Activated T-cell treated with anti-CD3 and anti-CD28 coated beads, Interleukin-2, amount 50 U/mL, for 4 hours (primary cell): Measurements from ENCODE around the gene PTPRU. TPM values are rescaled to one million over a fixed set of nuclear protein-coding genes. Genes with fewer than 3 reads are reported as not detected.

Experiments
- ATAC-seq, 2 donors: fragments of 200-7000 bp; cut with Tn5 transposase; one replicate each; pipeline ENCODE4 v1.10.0; 2021
- DNase-seq: peaks from one replicate; pipeline ENCODE4 v3.0.0-alpha.2; 2020
- H3K27me3 Mint-ChIP-seq: one replicate; pipeline ENCODE4 v1.8.0; 2021; ENCODE audit warnings: low read depth, mixed read lengths
- H3K36me3 Mint-ChIP-seq: one replicate; pipeline ENCODE4 v1.8.0; 2022; ENCODE audit warnings: mixed read lengths; ENCODE audit not compliant: insufficient read depth
- H3K4me1 Mint-ChIP-seq: one replicate; pipeline ENCODE4 v1.8.0; 2021; ENCODE audit warnings: low read depth, mixed read lengths
- H3K4me3 Mint-ChIP-seq: one replicate; pipeline ENCODE4 v1.8.0; 2021; ENCODE audit warnings: mild to moderate bottlenecking, moderate library complexity, mixed read lengths
- H3K9me3 Mint-ChIP-seq: one replicate; pipeline ENCODE4 v1.8.0; 2021; ENCODE audit warnings: mixed read lengths
- total RNA-seq, 3 donors: library from RNA; stranded (reverse); gene quantifications; one replicate each; pipeline ENCODE4 v1.2.1, GENCODE V29; 2021

The PTPRU gene
- total RNA-seq, 3 donors from 2014 or later = 0.19 to 0.78 (median 0.32) TPM

- Mint-ChIP-seq H3K4me3 (peak overlapping the region; percentile 59), H3K36me3 (no peaks in the 10 kb centered on the region), H3K27me3 (peaks cover 54% of the 10 kb centered on the region), H3K4me1 (peaks cover 8% of the 10 kb centered on the region), H3K9me3 (no peaks in the 10 kb centered on the region)
- DNase-seq (no peak), ATAC-seq (peak; percentile 47 to 55)
Observed at GRCh38 chr1:29258976-29259801, 22.9 kb downstream of the PTPRU start.

- peaks cover 54% of the 10 kb centered on the region for H3K27me3 Mint-ChIP-seq
Observed at GRCh38 chr1:29259802-29260441, 23.6 kb downstream of the PTPRU start.

GRCh38 chr1:29260531-29260930 is 24.2 kb downstream of the PTPRU start:
- Mint-ChIP-seq H3K36me3 (no peaks in the 10 kb centered on the region), H3K4me3 (peak overlapping the region; percentile 75), H3K9me3 (no peaks in the 10 kb centered on the region), H3K4me1 (peaks cover 8% of the 10 kb centered on the region), H3K27me3 (peaks cover 57% of the 10 kb centered on the region)
- ATAC-seq = no peak
- DNase-seq = no peak

More at GRCh38 chr1:29259802-29260441, 23.6 kb downstream of the PTPRU start:
- H3K9me3 Mint-ChIP-seq = no peaks in the 10 kb centered on the region
- peak overlapping the region; percentile 75 for H3K4me3 Mint-ChIP-seq
- ATAC-seq = peak; percentile 69 to 73
- peaks cover 8% of the 10 kb centered on the region for H3K4me1 Mint-ChIP-seq
- DNase-seq = peak; percentile 18
- H3K36me3 Mint-ChIP-seq = no peaks in the 10 kb centered on the region

- H3K27me3 Mint-ChIP-seq = peaks cover 62% of the 10 kb centered on the region
- H3K9me3 Mint-ChIP-seq = no peaks in the 10 kb centered on the region
Observed at GRCh38 chr1:29264773-29265389, 28.6 kb downstream of the PTPRU start.

GRCh38 chr1:29266912-29267311 is 30.6 kb downstream of the PTPRU start:
- ATAC-seq (no peak), DNase-seq (no peak)
- H3K4me1 Mint-ChIP-seq = no peaks in the 10 kb centered on the region
- no peaks in the 10 kb centered on the region for H3K9me3 Mint-ChIP-seq
- peaks cover 57% of the 10 kb centered on the region for H3K27me3 Mint-ChIP-seq
- no peaks in the 10 kb centered on the region for H3K36me3 Mint-ChIP-seq
- no peak overlapping the region for H3K4me3 Mint-ChIP-seq

More at GRCh38 chr1:29264773-29265389, 28.6 kb downstream of the PTPRU start:
- Mint-ChIP-seq H3K4me1 (peaks cover 8% of the 10 kb centered on the region), H3K4me3 (no peak overlapping the region), H3K36me3 (no peaks in the 10 kb centered on the region)
- no peak for ATAC-seq
- DNase-seq = no peak

- no peaks in the 10 kb centered on the region for H3K36me3 Mint-ChIP-seq
- DNase-seq (no peak), ATAC-seq (no peak)
- no peaks in the 10 kb centered on the region for H3K9me3 Mint-ChIP-seq
- H3K4me1 Mint-ChIP-seq = no peaks in the 10 kb centered on the region
- H3K4me3 Mint-ChIP-seq = no peak overlapping the region
- H3K27me3 Mint-ChIP-seq = peaks cover 61% of the 10 kb centered on the region
Observed at GRCh38 chr1:29267321-29268070, 31.2 kb downstream of the PTPRU start.

- ATAC-seq (no peak), DNase-seq (no peak)
- Mint-ChIP-seq H3K27me3 (peaks cover 60% of the 10 kb centered on the region), H3K4me1 (no peaks in the 10 kb centered on the region), H3K9me3 (no peaks in the 10 kb centered on the region), H3K4me3 (no peak overlapping the region), H3K36me3 (no peaks in the 10 kb centered on the region)
Observed at GRCh38 chr1:29269382-29269781, 33.1 kb downstream of the PTPRU start.

GRCh38 chr1:29270929-29271521 is 34.7 kb downstream of the PTPRU start:
- Mint-ChIP-seq H3K4me3 (no peak overlapping the region), H3K9me3 (no peaks in the 10 kb centered on the region), H3K27me3 (peaks cover 54% of the 10 kb centered on the region), H3K4me1 (no peaks in the 10 kb centered on the region), H3K36me3 (no peaks in the 10 kb centered on the region)
- DNase-seq = no peak
- ATAC-seq = no peak

GRCh38 chr1:29271724-29272123 is 35.4 kb downstream of the PTPRU start:
- Mint-ChIP-seq H3K4me1 (no peaks in the 10 kb centered on the region), H3K4me3 (no peak overlapping the region), H3K27me3 (peaks cover 48% of the 10 kb centered on the region), H3K9me3 (no peaks in the 10 kb centered on the region), H3K36me3 (no peaks in the 10 kb centered on the region)
- no peak for ATAC-seq
- DNase-seq = no peak

GRCh38 chr1:29272147-29272907 is 36.0 kb downstream of the PTPRU start:
- Mint-ChIP-seq H3K4me3 (no peak overlapping the region), H3K27me3 (peaks cover 42% of the 10 kb centered on the region), H3K9me3 (no peaks in the 10 kb centered on the region), H3K36me3 (no peaks in the 10 kb centered on the region), H3K4me1 (no peaks in the 10 kb centered on the region)
- ATAC-seq = no peak
- DNase-seq = no peak

- Mint-ChIP-seq H3K27me3 (peaks cover 21% of the 10 kb centered on the region), H3K4me1 (no peaks in the 10 kb centered on the region), H3K4me3 (no peak overlapping the region), H3K36me3 (no peaks in the 10 kb centered on the region), H3K9me3 (no peaks in the 10 kb centered on the region)
- ATAC-seq = no peak
- DNase-seq = no peak
Observed at GRCh38 chr1:29275435-29275834, 39.1 kb downstream of the PTPRU start.

- H3K4me3 Mint-ChIP-seq = no peak overlapping the region
- no peaks in the 10 kb centered on the region for H3K36me3 Mint-ChIP-seq
- H3K27me3 Mint-ChIP-seq = peaks cover 2% of the 10 kb centered on the region
Observed at GRCh38 chr1:29278124-29278523, 41.8 kb downstream of the PTPRU start.

GRCh38 chr1:29279406-29279805 is 43.1 kb downstream of the PTPRU start:
- Mint-ChIP-seq H3K4me3 (no peak overlapping the region), H3K36me3 (no peaks in the 10 kb centered on the region), H3K27me3 (peaks cover 4% of the 10 kb centered on the region), H3K9me3 (no peaks in the 10 kb centered on the region), H3K4me1 (peaks cover 3% of the 10 kb centered on the region)
- ATAC-seq (no peak), DNase-seq (no peak)

More at GRCh38 chr1:29278124-29278523, 41.8 kb downstream of the PTPRU start:
- ATAC-seq (no peak), DNase-seq (no peak)
- Mint-ChIP-seq H3K4me1 (no peaks in the 10 kb centered on the region), H3K9me3 (no peaks in the 10 kb centered on the region)
